T-cell (primary cell): ENCODE data around the gene OXCT1. TPM values are rescaled to one million over a fixed set of nuclear protein-coding genes. Genes with fewer than 3 reads are reported as not detected.

Source experiments
- ATAC-seq, 4 experiments: fragments of 200-7000 bp in 3 of 4; fragments of 150-1000 bp in 1 of 4; cut with Tn5 transposase; replicated peaks in 1 of 4; 1 replicate in 3 of 4; 2 replicates in 1 of 4; pipeline ENCODE4 v1.10.0; 2021; ENCODE audit warnings: moderate library complexity in 3 of 4, mild to moderate bottlenecking in 2 of 4, moderate number of reproducible peaks in 1 of 4
- CTCF ChIA-PET, 2 donors: fragments of 300-600 bp; sonication (Branson Sonifier 250); formaldehyde crosslinking; loops; one replicate each; lab custom pipeline; 2022; ENCODE audit warnings: antibody characterized with exemption in 2 of 2; lab: Charles Lee
- POLR2A ChIA-PET, 2 donors: fragments of 300-600 bp; sonication (Branson Sonifier 250); formaldehyde crosslinking; loops; one replicate each; lab custom pipeline; 2022; ENCODE audit warnings: antibody characterized with exemption in 2 of 2; lab: Charles Lee
- DNase-seq, 35 experiments: peaks; one replicate each; pipeline versions ENCODE4 v3.0.0 to v3.0.0-alpha.2; 2013 to 2023
- H3K27ac ChIP-seq: one replicate; pipeline ENCODE4 v1.5.1; 2013; ENCODE audit warnings: low read length
- H3K27me3 ChIP-seq, 2 experiments: replicated peaks in 1 of 2; 1 replicate in 1 of 2; 2 replicates in 1 of 2; pipeline versions ENCODE4 v1.6.1 to v1.7.0; 2013; ENCODE audit warnings: low read length in 1 of 2, mixed read lengths in 1 of 2; ENCODE audit not compliant: control insufficient read depth in 2 of 2, insufficient read depth in 2 of 2; ENCODE audit errors: extremely low read depth in 1 of 2
- H3K36me3 ChIP-seq, 2 donors: 1 replicate in 1 of 2; 2 replicates in 1 of 2; pipeline versions ENCODE4 v1.6.1 to v1.7.0; 2013; ENCODE audit warnings: low read length in 1 of 2; ENCODE audit not compliant: control insufficient read depth in 2 of 2, insufficient read depth in 1 of 2; ENCODE audit errors: extremely low read depth in 1 of 2
- H3K4me1 ChIP-seq, 2 experiments: 1 replicate in 1 of 2; 2 replicates in 1 of 2; pipeline versions ENCODE4 v1.6.1 to v1.7.0; 2013; ENCODE audit warnings: low read length in 2 of 2, mixed read lengths in 1 of 2; ENCODE audit not compliant: insufficient read depth in 2 of 2, control insufficient read depth in 1 of 2; ENCODE audit errors: extremely low read depth in 1 of 2
- H3K4me3 ChIP-seq, 2 donors: 1 replicate in 1 of 2; 2 replicates in 1 of 2; pipeline versions ENCODE4 v1.5.1 to v1.7.0; 2013; ENCODE audit warnings: mild to moderate bottlenecking in 2 of 2, low read length in 1 of 2, moderate library complexity in 1 of 2; ENCODE audit not compliant: control insufficient read depth in 1 of 2; ENCODE audit errors: extremely low read depth in 1 of 2
- H3K9me3 ChIP-seq: 2 replicates; pipeline ENCODE4 v1.7.0; 2013
- H3K27ac Mint-ChIP-seq, 2 donors: one replicate each; pipeline ENCODE4 v1.8.0; 2020 to 2021; ENCODE audit warnings: mild to moderate bottlenecking in 2 of 2, mixed read lengths in 2 of 2
- H3K27me3 Mint-ChIP-seq, 2 donors: one replicate each; pipeline ENCODE4 v1.8.0; 2021 to 2022; ENCODE audit warnings: mixed read lengths in 2 of 2
- H3K36me3 Mint-ChIP-seq: one replicate; pipeline ENCODE4 v1.8.0; 2021; ENCODE audit warnings: mixed read lengths
- H3K4me1 Mint-ChIP-seq, 3 donors: one replicate each; pipeline ENCODE4 v1.8.0; 2020 to 2022; ENCODE audit warnings: mixed read lengths in 3 of 3, mild to moderate bottlenecking in 1 of 3
- H3K4me3 Mint-ChIP-seq, 3 donors: one replicate each; pipeline ENCODE4 v1.8.0; 2020 to 2022; ENCODE audit warnings: mild to moderate bottlenecking in 3 of 3, mixed read lengths in 3 of 3, moderate library complexity in 3 of 3
- H3K9me3 Mint-ChIP-seq, 3 donors: one replicate each; pipeline ENCODE4 v1.8.0; 2020 to 2022; ENCODE audit warnings: mixed read lengths in 3 of 3
- WGBS: methylation state at CpG from one replicate; pipeline ENCODE4 v1.1.5; 2013; ENCODE audit warnings: missing lambda C conversion rate; ENCODE audit not compliant: insufficient coverage; 5-methylcytosine and 5-hydroxymethylcytosine counted together
- total RNA-seq, 35 experiments: library from RNA in 6 of 35; stranded (reverse) in 6 of 35; fragments of 120-200 nt in 1 of 35; gene quantifications; one replicate each; pipeline versions ENCODE4 v1.2.1 to v1.2.4 and lab custom pipeline; 2013 to 2026

Gene OXCT1
- total RNA-seq, 5 donors from 2014 or later (not counting 1 experiment from before 2014, with no cell fraction given): 24.7 to 26.5 (median 26.0) TPM

DNA sequence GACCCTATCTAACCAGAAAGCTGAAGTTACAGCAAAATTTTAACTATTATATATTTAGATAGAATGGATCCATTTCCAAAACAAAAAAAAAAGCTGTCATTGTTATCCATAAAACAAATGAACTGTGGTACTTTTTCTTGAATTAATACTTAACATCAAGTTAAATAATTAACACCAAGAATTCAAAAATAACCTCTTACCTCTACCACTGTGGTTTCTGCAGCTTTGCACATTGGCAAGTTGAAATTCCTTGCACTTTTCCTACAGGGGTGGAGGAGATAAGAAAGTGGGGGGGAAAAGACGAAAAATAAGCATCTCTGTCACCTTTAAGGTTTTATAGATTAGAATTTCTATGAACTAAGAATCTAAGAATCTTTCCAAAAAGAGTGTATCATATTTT is 30.0 kb downstream of the OXCT1 start:
- no peaks in the 10 kb centered on the region for H3K9me3 ChIP-seq
- ChIA-PET CTCF (interaction anchor here in 1 of 2 donors (0.7 kb wide), 1 partner anchor 15 kb away, joined by 3 read pairs; no protein-coding TSS in a partner anchor), POLR2A (interaction anchor here in 1 of 2 donors (0.6 to 0.7 kb wide), 2 partner anchors 37 to 1938 kb away, joined by 3 read pairs; no protein-coding TSS in a partner anchor)
- H3K27me3 ChIP-seq: no peaks in the 10 kb centered on the region
- DNase-seq: no peak
- no peak for ATAC-seq
- no peak overlapping the region for H3K27ac ChIP-seq
- no peaks in the 10 kb centered on the region for H3K9me3 Mint-ChIP-seq
- WGBS: no CpG with 5 or more reads among the region's 1 CpG
- H3K4me1 ChIP-seq: no peaks in the 10 kb centered on the region
- H3K27me3 Mint-ChIP-seq: no peaks in the 10 kb centered on the region
- peaks cover 7 to 48% of the 10 kb centered on the region in 2 donors for H3K36me3 ChIP-seq
- H3K27ac Mint-ChIP-seq: no peak overlapping the region
- peaks cover 9 to 15% (median 13%) of the 10 kb centered on the region in 3 donors for H3K4me1 Mint-ChIP-seq
- H3K4me3 ChIP-seq: no peak overlapping the region
- H3K36me3 Mint-ChIP-seq: peaks cover 34% of the 10 kb centered on the region
- H3K4me3 Mint-ChIP-seq: no peak overlapping the region

DNA sequence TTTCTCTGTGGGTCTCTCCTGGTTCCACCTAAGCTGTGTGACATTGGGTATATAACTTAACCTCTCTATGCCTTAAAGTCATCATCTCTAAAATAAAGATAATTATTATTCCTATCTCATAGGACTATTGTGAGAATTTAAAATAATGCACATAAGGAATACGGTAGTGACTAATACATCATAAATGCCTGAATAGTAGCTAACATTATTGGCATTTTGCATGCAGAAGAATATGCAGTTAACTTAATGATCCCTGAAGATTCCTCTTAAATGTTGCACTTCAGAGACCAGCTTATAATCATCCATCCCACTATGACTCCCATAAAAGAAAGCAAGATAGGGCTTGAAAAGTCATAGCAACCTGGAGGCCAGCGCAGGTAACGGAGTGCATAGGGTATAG is 32.4 kb downstream of the OXCT1 start:
- Histone ChIP-seq H3K4me3 (no peak overlapping the region), H3K4me1 (no peaks in the 10 kb centered on the region), H3K27ac (no peak overlapping the region), H3K36me3 (peaks cover 7 to 44% of the 10 kb centered on the region in 2 donors), H3K9me3 (no peaks in the 10 kb centered on the region), H3K27me3 (no peaks in the 10 kb centered on the region)
- CTCF ChIA-PET: interaction anchor here (0.6 to 1.2 kb wide), 7 partner anchors 17 to 1611 kb away, joined by 3 to 7 read pairs (median 3); no protein-coding TSS in a partner anchor
- Mint-ChIP-seq H3K27ac (no peak overlapping the region), H3K36me3 (peaks cover 54% of the 10 kb centered on the region), H3K4me1 (peaks cover 27 to 30% (median 27%) of the 10 kb centered on the region in 3 donors), H3K4me3 (no peak overlapping the region), H3K9me3 (no peaks in the 10 kb centered on the region), H3K27me3 (no peaks in the 10 kb centered on the region)
- DNase-seq (no peak), ATAC-seq (no peak)
- POLR2A ChIA-PET: interaction anchor here in 1 of 2 donors (0.6 kb wide), 1 partner anchor 10 kb away, joined by 5 read pairs; no protein-coding TSS in a partner anchor
- no CpG with 5 or more reads among the region's 3 CpGs for WGBS

DNA sequence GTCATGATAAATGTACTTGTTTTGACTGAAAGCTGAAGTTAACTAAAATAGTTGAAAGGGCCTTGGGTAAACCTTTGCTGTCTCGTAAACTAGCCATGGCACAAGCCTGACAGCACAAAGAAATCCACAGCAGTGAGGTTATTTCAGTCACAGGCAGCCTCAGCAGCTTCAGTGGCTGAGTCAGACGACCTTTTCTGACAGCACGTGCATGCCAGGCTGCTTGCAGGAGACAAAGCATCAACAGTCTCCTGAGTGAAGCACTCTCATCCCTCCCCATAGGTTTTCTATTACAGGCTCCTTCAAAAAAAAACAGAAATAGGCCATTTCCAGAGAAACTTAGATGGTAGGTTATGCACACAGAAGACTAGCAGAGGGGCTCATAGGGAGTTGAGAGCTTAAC is 34.6 kb downstream of the OXCT1 start:
- POLR2A ChIA-PET: no interaction called here
- no peak overlapping the region for H3K4me3 ChIP-seq

DNA sequence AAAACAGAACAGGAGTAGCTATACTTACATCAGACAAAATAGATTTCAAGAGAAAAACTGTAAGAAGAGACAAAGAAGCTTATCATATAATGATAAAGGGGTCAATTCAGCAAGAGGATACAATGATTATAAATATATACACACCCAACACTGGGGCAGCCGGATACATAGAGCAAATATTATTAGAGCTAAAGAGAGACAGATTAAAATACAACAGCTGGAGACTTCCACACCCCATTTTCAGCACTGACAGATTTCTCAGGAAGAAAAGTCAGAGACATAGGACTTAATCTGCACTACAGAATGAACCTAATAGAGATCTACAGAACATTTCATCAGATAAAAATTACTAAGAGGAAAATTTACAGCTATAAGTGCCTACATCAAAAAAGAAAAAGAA is 35.7 kb downstream of the OXCT1 start:
- WGBS: no CpG with 5 or more reads among the region's 1 CpG
- ChIA-PET POLR2A (interaction anchor here in 1 of 2 donors (0.6 kb wide), 1 partner anchor 220 kb away, joined by 3 read pairs; no protein-coding TSS in a partner anchor), CTCF (interaction anchor here (0.6 to 1.3 kb wide), 5 partner anchors 9 to 1282 kb away, joined by 3 to 18 read pairs (median 4); no protein-coding TSS in a partner anchor)
- ATAC-seq: no peak
- Mint-ChIP-seq H3K27ac (no peak overlapping the region), H3K4me3 (no peak overlapping the region), H3K9me3 (no peaks in the 10 kb centered on the region), H3K27me3 (no peaks in the 10 kb centered on the region), H3K4me1 (peaks cover 31 to 42% (median 33%) of the 10 kb centered on the region in 3 donors), H3K36me3 (peaks cover 70% of the 10 kb centered on the region)
- H3K27ac ChIP-seq: no peak overlapping the region
- DNase-seq: no peak
- H3K9me3 ChIP-seq: no peaks in the 10 kb centered on the region
- no peak overlapping the region for H3K4me3 ChIP-seq
- peaks cover 0 to 42% of the 10 kb centered on the region in 2 donors for H3K36me3 ChIP-seq
- no peaks in the 10 kb centered on the region for H3K27me3 ChIP-seq
- H3K4me1 ChIP-seq: no peaks in the 10 kb centered on the region

More for the DNA sequence above, 34.6 kb downstream of the OXCT1 start:
- DNase-seq (peak in 1 of 35 experiments; percentile 6), ATAC-seq (no peak)
- H3K27ac ChIP-seq: no peak overlapping the region
- peaks cover 70% of the 10 kb centered on the region for H3K36me3 Mint-ChIP-seq
- no peaks in the 10 kb centered on the region for H3K4me1 ChIP-seq
- no peaks in the 10 kb centered on the region for H3K9me3 Mint-ChIP-seq
- H3K4me1 Mint-ChIP-seq: peaks cover 31 to 42% (median 33%) of the 10 kb centered on the region in 3 donors
- peaks cover 0 to 44% of the 10 kb centered on the region in 2 donors for H3K36me3 ChIP-seq
- H3K27ac Mint-ChIP-seq: no peak overlapping the region
- no peaks in the 10 kb centered on the region for H3K27me3 Mint-ChIP-seq
- H3K27me3 ChIP-seq: no peaks in the 10 kb centered on the region
- no peak overlapping the region for H3K4me3 Mint-ChIP-seq
- CTCF ChIA-PET: interaction anchor here in 1 of 2 donors (1.2 kb wide), 1 partner anchor 8 kb away, joined by 3 read pairs; no protein-coding TSS in a partner anchor
- WGBS: 90% methylated on average over 1 of the region's 3 CpGs
- H3K9me3 ChIP-seq: no peaks in the 10 kb centered on the region

DNA sequence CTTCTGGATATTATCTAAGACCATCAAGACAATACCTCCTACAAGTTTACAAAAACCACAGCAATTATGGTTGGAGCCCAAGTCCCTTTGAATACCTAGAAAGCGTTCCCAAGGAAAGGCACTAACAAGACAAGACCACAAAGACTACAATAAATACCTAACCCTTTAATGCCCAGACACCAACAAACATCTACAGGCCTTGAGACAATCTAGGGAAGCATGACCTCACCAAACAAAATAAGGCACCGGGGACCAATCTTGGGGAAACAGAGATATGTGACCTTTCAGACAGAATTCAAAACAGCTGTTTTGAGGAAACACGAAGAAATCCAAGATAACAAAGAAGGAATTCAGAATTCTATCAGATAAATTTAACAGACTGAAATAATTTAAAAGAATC is 37.8 kb downstream of the OXCT1 start:
- no peaks in the 10 kb centered on the region for H3K27me3 Mint-ChIP-seq
- Histone ChIP-seq H3K27ac (no peak overlapping the region), H3K9me3 (no peaks in the 10 kb centered on the region), H3K4me3 (no peak overlapping the region), H3K27me3 (no peaks in the 10 kb centered on the region), H3K4me1 (no peaks in the 10 kb centered on the region), H3K36me3 (peaks cover 0 to 30% of the 10 kb centered on the region in 2 donors)
- ATAC-seq (no peak), DNase-seq (no peak)
- H3K4me1 Mint-ChIP-seq: peaks cover 30 to 35% (median 31%) of the 10 kb centered on the region in 3 donors
- H3K27ac Mint-ChIP-seq: no peak overlapping the region
- H3K9me3 Mint-ChIP-seq: no peaks in the 10 kb centered on the region
- ChIA-PET POLR2A (no interaction called here), CTCF (no interaction called here)
- WGBS: no CpG with 5 or more reads among the region's 3 CpGs
- H3K4me3 Mint-ChIP-seq: no peak overlapping the region
- peaks cover 57% of the 10 kb centered on the region for H3K36me3 Mint-ChIP-seq

DNA sequence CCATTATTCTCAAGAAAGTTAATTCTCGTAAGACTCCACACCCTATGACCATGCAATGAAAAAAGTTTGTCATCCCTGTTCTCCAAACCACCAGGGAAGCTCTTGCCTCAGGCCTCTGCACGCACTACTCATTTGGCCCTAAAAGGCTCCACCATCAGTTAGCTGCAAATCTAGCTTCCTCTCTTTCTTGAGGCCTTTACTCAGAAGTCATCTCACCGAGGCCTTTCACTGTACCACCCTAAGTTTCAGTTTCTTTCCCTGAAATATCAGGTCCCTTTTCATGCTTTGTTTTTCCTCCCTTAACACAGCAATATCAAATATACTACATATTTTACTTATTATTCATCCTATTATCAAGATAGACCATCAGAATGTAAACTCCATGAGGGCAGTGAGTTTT is 39.1 kb downstream of the OXCT1 start:
- DNase-seq (no peak), ATAC-seq (no peak)
- no peaks in the 10 kb centered on the region for H3K9me3 Mint-ChIP-seq
- no peaks in the 10 kb centered on the region for H3K27me3 Mint-ChIP-seq
- CTCF ChIA-PET: no interaction called here
- H3K36me3 Mint-ChIP-seq: peaks cover 63% of the 10 kb centered on the region
- WGBS: 67% methylated on average over 3 of the region's 3 CpGs
- POLR2A ChIA-PET: no interaction called here
- H3K27ac ChIP-seq: no peak overlapping the region
- no peaks in the 10 kb centered on the region for H3K27me3 ChIP-seq
- peaks cover 25 to 30% (median 27%) of the 10 kb centered on the region in 3 donors for H3K4me1 Mint-ChIP-seq
- no peak overlapping the region for H3K27ac Mint-ChIP-seq
- no peaks in the 10 kb centered on the region for H3K4me1 ChIP-seq
- H3K9me3 ChIP-seq: no peaks in the 10 kb centered on the region
- no peak overlapping the region for H3K4me3 Mint-ChIP-seq
- H3K36me3 ChIP-seq: peaks cover 0 to 35% of the 10 kb centered on the region in 2 donors
- no peak overlapping the region for H3K4me3 ChIP-seq
